CD4-positive, alpha-beta T cell treated with Interleukin-1 beta for 1 hour (primary cell): ENCODE data around the gene OS9.

Experiments
- DNase-seq, 2 donors: peaks; one replicate each; pipeline ENCODE4 v3.0.0-alpha.2; 2020 to 2022

The OS9 gene

DNA sequence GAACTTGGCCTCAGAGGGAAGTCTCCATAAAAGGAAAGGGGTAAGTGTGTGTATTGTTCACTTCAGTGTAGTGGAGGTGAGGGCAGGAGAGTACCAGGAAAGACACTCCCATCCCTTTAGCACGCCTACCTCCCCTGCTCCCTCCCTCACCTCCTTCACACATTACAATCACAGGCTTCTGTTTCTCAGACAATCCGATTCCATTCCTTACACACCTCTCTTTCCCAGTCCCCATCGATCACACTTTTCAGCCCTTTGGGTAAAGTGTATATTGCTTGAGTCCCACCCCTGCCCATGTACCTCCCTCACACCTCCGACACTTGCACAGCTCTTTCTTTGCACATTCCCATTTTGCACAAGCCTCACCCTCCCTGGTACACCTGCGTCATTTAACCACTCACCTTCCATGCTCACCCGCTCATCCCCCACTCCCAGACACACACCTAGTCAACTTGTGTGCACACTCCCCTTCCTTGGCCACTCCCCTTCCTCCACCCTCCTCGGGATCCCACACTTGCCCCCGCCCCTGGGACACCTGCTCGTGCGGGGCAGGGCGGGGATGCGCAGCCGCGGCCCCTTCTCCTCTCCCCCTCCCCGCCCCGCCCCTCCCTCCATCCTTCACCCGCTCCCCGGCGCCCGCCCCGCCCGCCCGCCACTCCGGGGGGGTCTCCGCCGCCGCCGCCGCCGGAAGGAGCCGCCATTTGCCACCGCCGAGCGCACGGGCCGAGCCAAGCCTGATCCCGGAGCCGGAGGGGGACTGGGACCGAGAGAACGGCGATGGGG, 60.7 kb downstream of the OS9 start, which contains the start of gene MARCHF9:
Gene MARCHF9, plus strand, starts transcription at position 693 of the 783 bp plus-strand sequence. CDS start 426 bp downstream, outside the sequence.
- peak; percentile 92 to 93 for DNase-seq

- DNase-seq = no peak
Observed at GRCh38 chr12:57755194-57755453, 61.2 kb downstream of the OS9 start.

GRCh38 chr12:57755454-57756372, 61.8 kb downstream of the OS9 start:
- DNase-seq = peak; percentile 47 to 54

DNA sequence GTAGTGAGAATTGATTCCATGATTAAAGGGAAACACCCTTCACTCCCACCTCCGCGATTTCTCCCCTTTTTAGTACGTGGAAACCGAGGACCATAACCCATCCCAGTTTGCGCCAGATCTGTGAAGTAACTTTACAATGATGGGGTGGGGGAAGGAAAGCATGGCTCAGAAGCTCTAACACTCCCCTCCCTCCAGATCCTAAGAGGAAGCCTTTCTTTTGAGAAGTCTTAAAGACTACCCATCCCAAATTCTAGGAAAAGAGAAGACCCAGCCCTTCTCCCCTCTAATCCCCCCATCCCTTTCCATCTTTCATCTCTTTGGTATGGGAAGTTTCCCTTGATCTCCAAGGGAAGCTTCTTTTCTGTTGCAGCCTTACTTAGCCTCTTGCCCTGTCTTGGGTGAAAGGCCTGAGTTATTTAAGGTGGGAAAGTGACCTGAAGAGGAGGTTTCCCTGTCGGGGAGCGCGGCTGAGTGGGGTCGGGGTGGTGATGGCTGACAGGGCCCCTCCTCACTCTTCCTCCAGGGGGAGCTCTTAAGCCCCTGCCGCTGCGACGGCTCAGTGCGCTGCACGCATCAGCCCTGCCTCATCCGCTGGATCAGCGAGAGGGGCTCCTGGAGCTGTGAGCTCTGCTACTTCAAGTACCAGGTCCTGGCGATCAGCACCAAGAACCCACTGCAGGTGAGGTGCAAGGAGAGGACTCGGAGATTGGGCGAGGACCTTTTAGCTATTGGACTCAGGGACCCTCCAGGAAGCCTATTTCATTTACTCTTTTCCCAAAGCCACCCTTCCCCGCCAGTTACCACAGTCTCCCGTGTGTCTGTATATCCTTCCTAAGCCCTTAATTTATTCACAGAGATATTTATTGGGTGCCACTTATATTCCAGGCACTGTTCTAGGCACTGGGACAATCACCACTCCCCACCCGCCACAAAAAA, 62.7 kb downstream of the OS9 start:
- peak; percentile 73 to 78 for DNase-seq

- no peak for DNase-seq
Observed at GRCh38 chr12:57757771-57758170, 63.8 kb downstream of the OS9 start.

- no peak for DNase-seq
Observed at GRCh38 chr12:57758552-57759359, 64.8 kb downstream of the OS9 start.

- peak; percentile 48 to 64 for DNase-seq
Observed at GRCh38 chr12:57759360-57759980, 65.5 kb downstream of the OS9 start.

GRCh38 chr12:57760347-57760982, 66.5 kb downstream of the OS9 start:
- DNase-seq = no peak

GRCh38 chr12:57761391-57761998, 67.6 kb downstream of the OS9 start:
- no peak for DNase-seq

DNA sequence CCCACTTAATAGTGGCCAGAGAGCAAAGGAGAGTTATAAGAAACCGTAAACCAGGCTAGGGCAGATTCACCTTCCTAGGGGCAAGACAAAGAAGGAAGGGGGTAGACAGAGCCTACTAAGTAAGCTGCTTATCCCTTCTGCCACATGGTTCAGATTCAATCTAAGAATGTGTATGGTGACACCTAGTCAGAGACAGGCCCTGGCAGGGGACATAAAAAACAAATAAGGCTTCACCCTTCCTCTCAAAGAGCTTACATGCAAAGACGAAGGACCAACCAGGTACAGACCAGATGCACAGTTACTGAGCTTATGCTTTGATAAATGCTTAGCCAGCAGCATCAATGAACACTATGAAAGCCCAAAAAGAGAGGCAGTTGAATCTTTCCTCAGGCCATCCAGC, 68.5 kb downstream of the OS9 start:
- no peak for DNase-seq

GRCh38 chr12:57763881-57764661, 70.1 kb downstream of the OS9 start:
- DNase-seq = no peak

DNA sequence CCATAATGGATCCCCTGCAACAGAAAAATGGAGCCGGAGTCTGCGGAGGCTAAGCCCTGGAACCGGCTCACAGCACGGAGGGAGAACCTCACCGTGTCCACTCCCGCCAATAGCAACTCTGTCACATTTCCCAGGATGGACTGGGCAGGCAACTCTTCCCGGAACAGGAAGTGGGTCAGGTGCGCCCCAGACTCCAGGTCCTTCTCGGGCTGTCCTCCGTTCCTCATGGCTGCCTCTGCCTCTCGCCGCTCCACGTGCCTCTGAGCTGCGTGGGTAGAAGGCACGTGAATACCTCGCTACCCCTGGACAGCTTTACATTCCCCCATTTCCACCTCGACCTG, 70.7 kb downstream of the OS9 start:
- DNase-seq = no peak

- peak; percentile 42 to 50 for DNase-seq
Observed at GRCh38 chr12:57765003-57765697, 71.2 kb downstream of the OS9 start.

- DNase-seq = no peak
Observed at GRCh38 chr12:57765698-57766463, 71.9 kb downstream of the OS9 start.

- DNase-seq = no peak
Observed at GRCh38 chr12:57766464-57767304, 72.8 kb downstream of the OS9 start, which contains the start of gene CYP27B1. CYP27B1 (minus strand) TSS chr12:57767078; CDS start chr12:57767041, 37 bp downstream.

- DNase-seq = no peak
Observed at GRCh38 chr12:57767305-57767698, 73.4 kb downstream of the OS9 start.

DNA sequence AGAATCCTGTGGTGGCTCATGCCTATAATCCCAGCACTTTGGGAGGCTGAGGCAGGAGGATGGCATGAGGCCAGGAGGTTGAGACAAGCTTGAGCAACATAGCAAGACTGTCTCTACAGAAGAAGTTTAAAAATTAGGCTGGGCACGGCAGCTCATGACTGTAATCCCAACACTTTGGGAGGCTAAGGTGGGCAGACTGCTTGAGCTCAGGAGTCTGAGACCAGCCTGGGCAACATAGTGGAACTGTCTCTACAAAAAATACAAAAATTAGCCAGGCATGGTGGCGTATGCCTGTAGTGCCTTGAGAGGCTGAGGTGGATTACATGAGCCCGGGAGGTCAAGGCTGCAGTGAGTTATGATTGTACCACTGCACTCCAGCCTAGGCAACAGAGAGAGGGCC, 73.9 kb downstream of the OS9 start:
- no peak for DNase-seq
